NCI-H1930 (cell line): ENCODE measurements around the gene SCRN3.
A peak's percentile ranks its signal among the peaks of the same experiment; 100 is the strongest.
"Not testable (repeated sequence)": the region's sequence is repeated elsewhere in the genome, so short reads cannot be mapped to it uniquely, and the experiment has no call there.

Experiments
- DNase-seq, 2 experiments: peaks; one replicate each; lab custom pipeline; 2025; lab: John Stamatoyannopoulos, UW

The SCRN3 gene

DNA sequence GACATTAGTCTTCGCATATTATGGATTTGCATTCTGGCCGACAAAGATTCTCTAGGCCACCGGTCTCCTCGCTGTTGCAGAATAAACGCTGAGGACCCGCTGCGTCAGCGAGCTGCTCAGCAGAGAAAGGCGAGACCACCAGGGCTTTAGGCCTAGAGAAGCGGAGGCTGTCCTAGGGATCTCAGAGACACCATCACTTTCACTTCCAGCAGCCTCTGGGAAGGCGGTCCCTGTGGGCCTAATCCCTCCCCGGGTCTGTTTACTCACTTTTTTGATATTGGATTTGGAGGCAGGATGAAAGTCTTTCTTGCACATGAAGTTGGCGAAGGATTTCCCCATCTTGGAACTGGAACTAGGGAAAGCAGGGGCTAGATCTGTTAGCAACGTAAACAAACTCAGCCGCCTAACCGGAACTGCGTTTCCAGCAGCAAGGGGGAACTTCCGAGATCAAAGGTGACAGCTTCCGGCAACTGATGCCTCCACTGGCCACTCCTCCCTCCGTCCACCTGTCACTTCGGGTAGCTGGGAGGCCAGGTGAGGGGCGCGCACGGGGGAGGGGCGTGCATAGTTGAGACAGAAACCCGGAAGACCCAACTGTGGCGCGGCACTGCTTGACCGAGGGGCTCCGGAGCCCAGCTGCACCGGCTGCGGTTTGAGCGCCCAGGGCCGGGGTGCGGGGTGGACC lies at the start of gene SCRN3:
Gene SCRN3 (plus strand): TSS at position 447 of the 685 bp plus-strand sequence. CDS start 2,554 bp downstream, outside the sequence.
- DNase-seq: peak; percentile 79 to 83

DNA sequence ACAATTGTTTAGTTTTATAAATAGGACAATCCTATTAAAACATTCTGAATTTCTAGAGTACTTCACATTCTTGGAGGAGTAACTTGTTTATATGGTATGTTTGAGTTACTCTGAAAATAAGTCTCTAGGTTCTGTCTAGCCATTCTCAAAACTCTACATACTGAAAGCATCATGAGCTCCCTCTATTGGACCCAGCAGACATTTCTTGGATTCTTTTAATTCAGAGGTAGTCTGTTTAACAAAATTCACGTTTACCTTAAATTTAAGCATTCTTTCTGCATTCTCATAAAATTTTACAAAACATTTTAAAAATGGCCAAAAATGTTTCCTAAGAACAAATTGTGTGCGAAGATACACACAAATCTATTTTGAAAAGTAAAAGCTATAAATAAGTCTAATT lies 45.5 kb upstream of the SCRN3 start:
- DNase-seq: no peak

GRCh38 chr2:174350593-174351181 lies 44.8 kb upstream of the SCRN3 start:
- no peak for DNase-seq

DNA sequence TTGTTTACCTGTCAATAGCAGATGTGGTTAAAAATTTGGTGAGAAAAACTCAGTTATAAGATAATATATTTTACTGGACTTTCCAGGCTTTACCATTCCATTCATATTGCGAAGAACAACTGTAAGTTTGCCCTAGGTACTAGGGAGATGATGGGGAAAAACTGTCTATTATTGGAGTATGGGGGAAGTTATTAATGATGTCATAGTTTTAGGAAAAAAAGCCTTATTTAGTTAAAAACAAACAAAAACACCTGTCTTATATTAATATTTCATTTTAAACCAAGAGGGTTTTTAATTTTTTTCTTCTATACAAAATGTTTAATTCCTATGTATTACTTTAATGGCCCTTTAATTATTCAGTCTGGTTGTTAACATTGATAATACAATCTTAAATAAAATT lies 42.5 kb upstream of the SCRN3 start:
- DNase-seq: no peak

- DNase-seq: no peak
Observed at GRCh38 chr2:174356347-174356746, 39.2 kb upstream of the SCRN3 start.

DNA sequence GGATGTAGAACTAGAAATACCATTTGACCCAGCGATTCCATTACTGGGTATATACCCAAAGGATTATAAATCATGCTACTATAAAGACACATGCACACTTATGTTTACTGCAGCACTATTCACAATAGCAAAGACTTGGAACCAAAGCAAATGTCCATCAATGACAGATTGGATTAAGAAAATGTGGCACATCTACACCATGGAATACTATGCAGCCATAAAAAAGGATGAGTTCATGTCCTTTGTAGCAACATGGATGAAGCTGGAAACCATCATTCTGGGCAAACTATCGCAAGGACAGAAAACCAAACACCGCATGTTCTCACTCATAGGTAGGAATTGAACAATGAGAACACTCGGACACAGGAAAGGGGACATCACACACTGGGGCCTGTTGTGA lies 35.9 kb upstream of the SCRN3 start:
- DNase-seq: not testable (repeated sequence)

DNA sequence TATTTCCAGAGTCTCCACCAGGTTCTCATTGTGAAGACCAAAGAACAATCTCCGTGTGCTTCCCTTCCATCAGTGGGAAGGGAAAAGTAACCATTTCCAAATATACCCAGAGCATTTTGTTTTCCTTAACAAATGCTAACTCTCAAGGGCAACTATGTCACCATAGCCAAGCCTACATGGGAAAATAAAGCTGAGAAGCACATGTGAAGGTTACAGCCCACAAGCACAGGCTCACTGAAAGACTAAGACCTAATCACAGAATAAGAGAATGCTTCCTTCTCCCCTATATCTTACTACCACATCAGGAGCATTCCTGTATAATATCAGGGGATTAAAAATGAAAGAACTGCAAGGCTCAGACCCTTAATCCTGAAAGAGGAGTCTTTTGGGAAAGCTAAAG lies 32.6 kb upstream of the SCRN3 start:
- DNase-seq: no peak

GRCh38 chr2:174363492-174364225 lies 31.9 kb upstream of the SCRN3 start:
- DNase-seq: not testable (repeated sequence)

GRCh38 chr2:174364628-174365027 lies 30.9 kb upstream of the SCRN3 start:
- DNase-seq: no peak

- DNase-seq: no peak
Observed at GRCh38 chr2:174365571-174365970, 30.0 kb upstream of the SCRN3 start.

DNA sequence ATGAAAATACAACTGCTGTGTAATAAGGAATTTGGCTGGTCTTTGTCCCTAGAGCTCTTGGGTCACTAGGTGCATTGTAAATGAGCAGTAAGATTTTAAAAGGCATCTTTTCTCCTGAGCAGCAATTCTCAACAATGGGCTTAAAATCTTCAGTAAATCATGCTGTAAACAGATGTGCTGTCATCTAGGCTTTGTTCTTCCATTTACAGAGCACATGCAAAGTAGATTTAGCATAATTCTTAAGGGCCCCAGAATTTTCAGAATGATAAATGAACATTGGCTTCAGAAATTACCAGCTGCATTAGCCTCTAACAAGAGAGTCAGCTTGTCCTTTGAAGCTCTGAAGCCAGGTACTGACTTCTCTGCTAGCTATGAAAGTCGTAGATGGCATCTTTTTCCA lies 26.8 kb upstream of the SCRN3 start:
- DNase-seq: no peak

- no peak for DNase-seq
Observed at GRCh38 chr2:174376967-174377366, 18.6 kb upstream of the SCRN3 start.

- DNase-seq: no peak
Observed at GRCh38 chr2:174383796-174384195, 11.7 kb upstream of the SCRN3 start.

GRCh38 chr2:174385201-174385600 lies 10.3 kb upstream of the SCRN3 start:
- no peak for DNase-seq

GRCh38 chr2:174388706-174389105 lies 6.8 kb upstream of the SCRN3 start:
- not testable (repeated sequence) for DNase-seq

DNA sequence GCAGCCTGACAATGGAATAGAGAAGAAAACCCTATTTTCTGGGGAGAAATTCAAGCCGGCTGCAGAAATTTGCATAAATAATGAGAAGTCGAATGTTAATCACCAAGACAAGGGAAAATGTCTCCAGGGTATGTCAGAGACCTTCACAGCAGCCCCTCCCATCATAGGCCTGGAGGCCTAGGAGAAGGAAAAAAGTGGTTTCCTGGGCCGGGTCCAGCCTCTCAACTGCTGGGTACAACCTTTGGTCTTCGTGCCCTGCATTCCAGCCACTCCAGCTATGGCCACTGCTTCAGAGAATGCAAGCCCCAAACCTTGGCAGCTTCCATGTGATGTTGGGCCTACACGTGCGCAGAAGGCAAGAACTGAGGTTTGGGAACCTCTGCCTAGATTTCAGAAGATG lies 6.0 kb upstream of the SCRN3 start:
- DNase-seq: no peak

- DNase-seq: not testable (repeated sequence)
Observed at GRCh38 chr2:174390303-174390702, 5.2 kb upstream of the SCRN3 start.

GRCh38 chr2:174392706-174393105 lies 2.8 kb upstream of the SCRN3 start:
- no peak for DNase-seq

- DNase-seq: no peak
Observed at GRCh38 chr2:174395969-174396630, 570 bp downstream of the SCRN3 start.

- DNase-seq: no peak
Observed at GRCh38 chr2:174397773-174398172, 2.2 kb downstream of the SCRN3 start.

DNA sequence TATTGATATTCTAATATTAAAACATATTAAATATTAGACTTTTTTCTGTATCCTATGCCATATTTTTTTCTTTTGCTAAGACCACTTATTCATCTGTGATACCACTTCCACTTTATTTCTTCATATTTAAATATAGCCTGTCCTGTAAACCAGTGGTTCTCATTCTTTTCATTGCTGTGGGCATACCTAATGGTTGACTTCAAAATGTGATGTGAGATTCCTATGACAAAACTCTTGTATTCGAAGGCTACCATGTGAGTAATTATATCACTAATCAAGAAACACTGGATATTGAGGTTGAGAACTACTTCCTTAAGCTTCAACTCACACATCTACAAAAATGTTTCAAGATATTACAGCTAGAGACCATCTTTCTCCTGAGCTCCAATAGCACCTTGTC lies 3.6 kb downstream of the SCRN3 start:
- no peak for DNase-seq

DNA sequence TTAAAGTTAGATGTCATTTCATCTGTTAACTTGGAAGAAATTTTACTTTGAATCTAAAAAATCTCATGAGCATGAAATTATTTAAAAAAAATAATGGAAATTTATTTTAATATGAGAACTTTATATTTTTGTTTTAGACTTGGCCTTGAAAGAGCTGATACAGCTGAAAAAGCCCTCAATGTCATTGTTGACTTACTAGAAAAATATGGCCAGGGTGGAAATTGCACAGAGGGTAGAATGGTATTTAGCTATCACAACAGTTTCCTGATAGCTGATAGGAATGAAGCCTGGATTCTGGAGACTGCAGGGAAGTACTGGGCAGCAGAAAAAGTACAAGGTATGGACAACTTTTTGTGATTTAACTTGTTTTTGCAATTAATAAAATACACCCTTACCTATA lies 5.3 kb downstream of the SCRN3 start:
- no peak for DNase-seq

GRCh38 chr2:174403628-174404027 lies 8.1 kb downstream of the SCRN3 start:
- no peak for DNase-seq
